GM19043 (cell line): ENCODE measurements around the gene SEC62.

Experiments used
- ATAC-seq: cut with Tn5 transposase; IDR thresholded peaks from one replicate; pipeline ENCODE4 v1.9.1; 2021; ENCODE audit warnings: low read depth; ENCODE audit not compliant: unreplicated experiment

SEC62 gene

GRCh38 chr3:169965562-169966427, 812 bp upstream of the SEC62 start:
- peak; percentile 21 for ATAC-seq

- ATAC-seq: no peak
These were observed 626 bp downstream of the SEC62 start for GRCh38 chr3:169966951-169967915.

- ATAC-seq: no peak
These were observed 1.7 kb downstream of the SEC62 start for GRCh38 chr3:169968224-169968885.

- ATAC-seq: no peak
These were observed 2.8 kb downstream of the SEC62 start for GRCh38 chr3:169969174-169970095.

GRCh38 chr3:169970847-169971246, 4.2 kb downstream of the SEC62 start:
- ATAC-seq: no peak

- ATAC-seq: no peak
These were observed 4.9 kb downstream of the SEC62 start for GRCh38 chr3:169971522-169971921.

GRCh38 chr3:169980055-169980454, 13.4 kb downstream of the SEC62 start:
- ATAC-seq: no peak

GRCh38 chr3:169984292-169984691, 17.7 kb downstream of the SEC62 start:
- no peak for ATAC-seq

GRCh38 chr3:169990431-169990830, 23.8 kb downstream of the SEC62 start:
- no peak for ATAC-seq

GRCh38 chr3:169992156-169992555, 25.5 kb downstream of the SEC62 start:
- ATAC-seq: no peak

GRCh38 chr3:169992781-169993180, 26.2 kb downstream of the SEC62 start:
- ATAC-seq: no peak

- no peak for ATAC-seq
These were observed 27.2 kb downstream of the SEC62 start for GRCh38 chr3:169993761-169994160.

GRCh38 chr3:169996063-169996462, 29.5 kb downstream of the SEC62 start:
- no peak for ATAC-seq

GRCh38 chr3:169998668-169999131, 32.1 kb downstream of the SEC62 start:
- peak; percentile 25 for ATAC-seq

GRCh38 chr3:169999433-169999832, 32.8 kb downstream of the SEC62 start:
- peak; percentile 89 for ATAC-seq

- no peak for ATAC-seq
These were observed 33.4 kb downstream of the SEC62 start for GRCh38 chr3:170000051-170000450.

- ATAC-seq: no peak
These were observed 35.6 kb downstream of the SEC62 start for GRCh38 chr3:170002231-170002630.

GRCh38 chr3:170002879-170003278, 36.3 kb downstream of the SEC62 start:
- no peak for ATAC-seq

GRCh38 chr3:170003881-170004356, 37.3 kb downstream of the SEC62 start:
- ATAC-seq: no peak
